Activated naive CD8-positive, alpha-beta T cell treated with anti-CD3 and anti-CD28 coated beads, Interleukin-2, amount 50 U/mL, for 24 hours (primary cell): ENCODE data around the gene JAG1.
A peak's percentile ranks its signal among the peaks of the same experiment; 100 is the strongest.

Experiments
- ATAC-seq: fragments of 150-1000 bp; cut with Tn5 transposase; one replicate; pipeline ENCODE4 v1.10.0; 2021
- DNase-seq: peaks from one replicate; pipeline ENCODE4 v3.0.0; 2021
- H3K27ac Mint-ChIP-seq: one replicate; pipeline ENCODE4 v1.8.0; 2021; ENCODE audit warnings: mild to moderate bottlenecking, mixed read lengths
- H3K27me3 Mint-ChIP-seq: one replicate; pipeline ENCODE4 v1.8.0; 2021; ENCODE audit warnings: mixed read lengths
- H3K36me3 Mint-ChIP-seq: one replicate; pipeline ENCODE4 v1.8.0; 2021; ENCODE audit warnings: low read depth, mixed read lengths
- H3K4me1 Mint-ChIP-seq: one replicate; pipeline ENCODE4 v1.8.0; 2021; ENCODE audit warnings: mixed read lengths
- H3K4me3 Mint-ChIP-seq: one replicate; pipeline ENCODE4 v1.8.0; 2021; ENCODE audit warnings: mild to moderate bottlenecking, moderate library complexity, mixed read lengths
- H3K9me3 Mint-ChIP-seq: one replicate; pipeline ENCODE4 v1.8.0; 2021; ENCODE audit warnings: mixed read lengths

Gene JAG1

GRCh38 chr20:10673842-10674683 is at the start of gene JAG1:
Gene JAG1, minus strand, starts transcription at chr20:10673999. Its CDS starts 469 bp downstream, at chr20:10673530.
- Mint-ChIP-seq H3K27me3 (peaks cover 75% of the 10 kb centered on the region), H3K36me3 (no peaks in the 10 kb centered on the region), H3K9me3 (no peaks in the 10 kb centered on the region), H3K27ac (peak within 1 kb of the TSS; percentile 73), H3K4me1 (peaks cover 34% of the 10 kb centered on the region), H3K4me3 (peak within 1 kb of the TSS; percentile 78)
- DNase-seq (peak; percentile 81), ATAC-seq (peak; percentile 73)

- no peaks in the 10 kb centered on the region for H3K4me1 Mint-ChIP-seq
- ATAC-seq = no peak
- H3K4me3 Mint-ChIP-seq = no peak overlapping the region
- H3K36me3 Mint-ChIP-seq = no peaks in the 10 kb centered on the region
- DNase-seq = no peak
- no peaks in the 10 kb centered on the region for H3K9me3 Mint-ChIP-seq
- peaks cover 12% of the 10 kb centered on the region for H3K27me3 Mint-ChIP-seq
- no peak overlapping the region for H3K27ac Mint-ChIP-seq
Measured at GRCh38 chr20:10721976-10722375, 48.2 kb upstream of the JAG1 start.

- ATAC-seq (no peak), DNase-seq (no peak)
- Mint-ChIP-seq H3K9me3 (no peaks in the 10 kb centered on the region), H3K36me3 (no peaks in the 10 kb centered on the region), H3K27ac (no peak overlapping the region), H3K4me3 (no peak overlapping the region), H3K4me1 (no peaks in the 10 kb centered on the region), H3K27me3 (peaks cover 12% of the 10 kb centered on the region)
Measured at GRCh38 chr20:10721137-10721896, 47.5 kb upstream of the JAG1 start.

GRCh38 chr20:10720565-10720964 is 46.8 kb upstream of the JAG1 start:
- DNase-seq (no peak), ATAC-seq (no peak)
- Mint-ChIP-seq H3K4me3 (no peak overlapping the region), H3K9me3 (no peaks in the 10 kb centered on the region), H3K4me1 (no peaks in the 10 kb centered on the region), H3K36me3 (no peaks in the 10 kb centered on the region), H3K27ac (no peak overlapping the region), H3K27me3 (peaks cover 9% of the 10 kb centered on the region)

- Mint-ChIP-seq H3K4me1 (no peaks in the 10 kb centered on the region), H3K9me3 (no peaks in the 10 kb centered on the region), H3K27ac (no peak overlapping the region), H3K4me3 (no peak overlapping the region), H3K36me3 (no peaks in the 10 kb centered on the region), H3K27me3 (peaks cover 9% of the 10 kb centered on the region)
- no peak for ATAC-seq
- DNase-seq = no peak
Measured at GRCh38 chr20:10719740-10720385, 46.1 kb upstream of the JAG1 start.

GRCh38 chr20:10718661-10719060 is 44.9 kb upstream of the JAG1 start:
- DNase-seq (no peak), ATAC-seq (no peak)
- Mint-ChIP-seq H3K36me3 (no peaks in the 10 kb centered on the region), H3K27me3 (peaks cover 10% of the 10 kb centered on the region), H3K4me3 (no peak overlapping the region), H3K4me1 (no peaks in the 10 kb centered on the region), H3K9me3 (no peaks in the 10 kb centered on the region), H3K27ac (no peak overlapping the region)

GRCh38 chr20:10716855-10717254 is 43.1 kb upstream of the JAG1 start:
- no peak for DNase-seq
- Mint-ChIP-seq H3K27me3 (peaks cover 10% of the 10 kb centered on the region), H3K9me3 (no peaks in the 10 kb centered on the region), H3K4me3 (no peak overlapping the region), H3K27ac (no peak overlapping the region), H3K36me3 (no peaks in the 10 kb centered on the region), H3K4me1 (no peaks in the 10 kb centered on the region)
- ATAC-seq = no peak

- Mint-ChIP-seq H3K36me3 (no peaks in the 10 kb centered on the region), H3K27me3 (peaks cover 8% of the 10 kb centered on the region)
- DNase-seq = no peak
Measured at GRCh38 chr20:10715035-10715434, 41.2 kb upstream of the JAG1 start.

GRCh38 chr20:10714236-10714975 is 40.6 kb upstream of the JAG1 start:
- DNase-seq = no peak
- Mint-ChIP-seq H3K36me3 (no peaks in the 10 kb centered on the region), H3K4me3 (no peak overlapping the region), H3K27me3 (peaks cover 8% of the 10 kb centered on the region), H3K27ac (no peak overlapping the region), H3K4me1 (no peaks in the 10 kb centered on the region), H3K9me3 (no peaks in the 10 kb centered on the region)
- ATAC-seq = no peak

More at GRCh38 chr20:10715035-10715434, 41.2 kb upstream of the JAG1 start:
- Mint-ChIP-seq H3K4me1 (no peaks in the 10 kb centered on the region), H3K4me3 (no peak overlapping the region), H3K27ac (no peak overlapping the region), H3K9me3 (no peaks in the 10 kb centered on the region)
- ATAC-seq = no peak

- no peaks in the 10 kb centered on the region for H3K36me3 Mint-ChIP-seq
- no peaks in the 10 kb centered on the region for H3K4me1 Mint-ChIP-seq
- ATAC-seq (no peak), DNase-seq (no peak)
- H3K27ac Mint-ChIP-seq = no peak overlapping the region
- H3K27me3 Mint-ChIP-seq = peaks cover 8% of the 10 kb centered on the region
- H3K9me3 Mint-ChIP-seq = no peaks in the 10 kb centered on the region
- no peak overlapping the region for H3K4me3 Mint-ChIP-seq
Measured at GRCh38 chr20:10713161-10713560, 39.4 kb upstream of the JAG1 start.

GRCh38 chr20:10711903-10712451 is 38.2 kb upstream of the JAG1 start:
- DNase-seq (no peak), ATAC-seq (no peak)
- Mint-ChIP-seq H3K27ac (no peak overlapping the region), H3K36me3 (no peaks in the 10 kb centered on the region), H3K9me3 (no peaks in the 10 kb centered on the region), H3K4me1 (no peaks in the 10 kb centered on the region), H3K27me3 (peaks cover 6% of the 10 kb centered on the region), H3K4me3 (no peak overlapping the region)

GRCh38 chr20:10710991-10711775 is 37.4 kb upstream of the JAG1 start:
- Mint-ChIP-seq H3K4me3 (no peak overlapping the region), H3K27me3 (peaks cover 10% of the 10 kb centered on the region), H3K9me3 (no peaks in the 10 kb centered on the region), H3K4me1 (no peaks in the 10 kb centered on the region), H3K27ac (no peak overlapping the region), H3K36me3 (no peaks in the 10 kb centered on the region)
- ATAC-seq (no peak), DNase-seq (no peak)

GRCh38 chr20:10709916-10710315 is 36.1 kb upstream of the JAG1 start:
- H3K4me1 Mint-ChIP-seq = no peaks in the 10 kb centered on the region
- H3K36me3 Mint-ChIP-seq = no peaks in the 10 kb centered on the region
- no peak for ATAC-seq
- peaks cover 10% of the 10 kb centered on the region for H3K27me3 Mint-ChIP-seq
- H3K9me3 Mint-ChIP-seq = no peaks in the 10 kb centered on the region
- no peak overlapping the region for H3K27ac Mint-ChIP-seq
- DNase-seq = no peak
- H3K4me3 Mint-ChIP-seq = no peak overlapping the region
